Liver (tissue), 9 donors: ENCODE results near the gene HBE1. TPM values are rescaled to one million over a fixed set of nuclear protein-coding genes. Genes with fewer than 3 reads are reported as not detected.

Experiments used
- DNase-seq: peaks from one replicate; pipeline ENCODE4 v3.0.0-alpha.2; 2017; ENCODE audit warnings: low spot score
- H3K27ac ChIP-seq, 2 donors: one replicate each; pipeline ENCODE4 v1.7.0; 2013; ENCODE audit warnings: inconsistent platforms in 2 of 2, low read length in 2 of 2, control low read depth in 1 of 2, low read depth in 1 of 2, mild to moderate bottlenecking in 1 of 2
- H3K27me3 ChIP-seq, 4 donors: one replicate each; pipeline versions ENCODE4 v1.6.1 to v1.7.0; 2013; ENCODE audit warnings: low read length in 3 of 4, inconsistent platforms in 1 of 4, mild to moderate bottlenecking in 1 of 4, moderate library complexity in 1 of 4; ENCODE audit not compliant: control insufficient read depth in 4 of 4, insufficient read depth in 4 of 4
- H3K36me3 ChIP-seq, 4 donors: one replicate each; pipeline versions ENCODE4 v1.6.1 to v1.7.0; 2013; ENCODE audit warnings: low read length in 3 of 4, mild to moderate bottlenecking in 3 of 4, low read depth in 1 of 4, moderate library complexity in 1 of 4; ENCODE audit not compliant: control insufficient read depth in 4 of 4, insufficient read depth in 3 of 4
- H3K4me1 ChIP-seq, 4 donors: one replicate each; pipeline versions ENCODE4 v1.6.1 to v1.7.0; 2013; ENCODE audit warnings: low read length in 3 of 4, mild to moderate bottlenecking in 3 of 4, moderate library complexity in 1 of 4; ENCODE audit not compliant: control insufficient read depth in 4 of 4, insufficient read depth in 4 of 4
- H3K4me3 ChIP-seq, 3 donors: one replicate each; pipeline versions ENCODE4 v1.6.1 to v1.7.0; 2013; ENCODE audit warnings: low read length in 3 of 3, control low read depth in 1 of 3, low read depth in 1 of 3, mild to moderate bottlenecking in 1 of 3
- H3K9ac ChIP-seq, 2 donors: one replicate each; pipeline ENCODE4 v1.7.0; 2013; ENCODE audit warnings: low read length in 2 of 2, mild to moderate bottlenecking in 2 of 2, moderate library complexity in 2 of 2, control low read depth in 1 of 2, low read depth in 1 of 2
- H3K9me3 ChIP-seq, 4 donors: one replicate each; pipeline versions ENCODE4 v1.6.1 to v1.7.0; 2013; ENCODE audit warnings: low read length in 3 of 4; ENCODE audit not compliant: control insufficient read depth in 4 of 4
- ATF3 ChIP-seq: IDR thresholded peaks from 2 replicates; pipeline ENCODE4 v1.6.1; 2016; ENCODE audit warnings: antibody characterized with exemption
- CTCF ChIP-seq: fragments of 150-350 bp; IDR thresholded peaks from 2 replicates; pipeline ENCODE4 v1.5.1; 2017; ENCODE audit warnings: improper control_type of control experiment, low read depth, low read length; ENCODE audit not compliant: missing input control
- EGR1 ChIP-seq, 2 donors: IDR thresholded peaks; 2 replicates each; pipeline ENCODE4 v1.6.1; 2016 to 2018; ENCODE audit warnings: antibody characterized with exemption in 2 of 2, low read depth in 2 of 2
- FOXA1 ChIP-seq: IDR thresholded peaks from 2 replicates; pipeline ENCODE4 v1.6.1; 2016; ENCODE audit warnings: antibody characterized with exemption
- FOXA2 ChIP-seq: IDR thresholded peaks from 2 replicates; pipeline ENCODE4 v1.6.1; 2016; ENCODE audit warnings: antibody characterized with exemption
- GABPA ChIP-seq, 2 donors: IDR thresholded peaks in 1 of 2; conservative IDR thresholded peaks in 1 of 2; 2 replicates each; pipeline ENCODE4 v1.6.1; 2016; ENCODE audit warnings: antibody characterized with exemption in 2 of 2, mild to moderate bottlenecking in 1 of 2, moderate library complexity in 1 of 2
- HNF4A ChIP-seq, 2 donors: conservative IDR thresholded peaks; 2 replicates each; pipeline ENCODE4 v1.6.1; 2016; ENCODE audit warnings: antibody characterized with exemption in 2 of 2, mild to moderate bottlenecking in 2 of 2
- HNF4G ChIP-seq: IDR thresholded peaks from 2 replicates; pipeline ENCODE4 v1.6.1; 2016; ENCODE audit warnings: antibody characterized with exemption
- JUND ChIP-seq, 2 donors: IDR thresholded peaks; 2 replicates each; pipeline ENCODE4 v1.6.1; 2016; ENCODE audit warnings: antibody characterized with exemption in 2 of 2
- MAX ChIP-seq: IDR thresholded peaks from 2 replicates; pipeline ENCODE4 v1.6.1; 2016; ENCODE audit warnings: antibody characterized with exemption
- NR2F2 ChIP-seq: IDR thresholded peaks from 2 replicates; pipeline ENCODE4 v1.6.1; 2016; ENCODE audit warnings: antibody characterized with exemption
- RAD21 ChIP-seq, 2 donors: IDR thresholded peaks; 2 replicates each; pipeline ENCODE4 v1.6.1; 2016; ENCODE audit warnings: antibody characterized with exemption in 2 of 2, mild to moderate bottlenecking in 2 of 2
- REST ChIP-seq: IDR thresholded peaks from 2 replicates; pipeline ENCODE4 v1.6.1; 2016; ENCODE audit warnings: antibody characterized with exemption, mild to moderate bottlenecking
- RXRA ChIP-seq, 2 donors: IDR thresholded peaks; 2 replicates each; pipeline ENCODE4 v1.6.1; 2017 to 2018; ENCODE audit warnings: antibody characterized with exemption in 2 of 2, mild to moderate bottlenecking in 1 of 2
- SP1 ChIP-seq: IDR thresholded peaks from 2 replicates; pipeline ENCODE4 v1.6.1; 2018; ENCODE audit warnings: antibody characterized with exemption, mild to moderate bottlenecking
- TAF1 ChIP-seq: conservative IDR thresholded peaks from 2 replicates; pipeline ENCODE4 v1.6.1; 2016; ENCODE audit warnings: antibody characterized with exemption, mild to moderate bottlenecking
- YY1 ChIP-seq: IDR thresholded peaks from 2 replicates; pipeline ENCODE4 v1.6.1; 2016; ENCODE audit warnings: antibody characterized with exemption, mild to moderate bottlenecking
- ZBTB33 ChIP-seq: IDR thresholded peaks from 2 replicates; pipeline ENCODE4 v1.6.1; 2016; ENCODE audit warnings: antibody characterized with exemption
- WGBS: extraction: QIAGEN DNeasy Blood & Tissue Kit; methylation state at CpG from one replicate; pipeline ENCODE4 v1.1.7; 2013; 5-methylcytosine and 5-hydroxymethylcytosine counted together
- polyA plus RNA-seq, 2 donors: library from polyadenylated mRNA; stranded (reverse) in 1 of 2; unstranded in 1 of 2; fragments of 200-250 nt in 1 of 2; fragments of >200 nt in 1 of 2; fragmentation: Nextera tagmentation in 1 of 2; extraction: Ambion mirVana in 1 of 2; gene quantifications; one replicate each; pipeline versions ENCODE4 v1.2.1 to v1.2.3, GENCODE V29; 2013 to 2015
- total RNA-seq, 2 donors: library from RNA; depleted of rRNA; stranded (reverse); fragments of >200 nt; gene quantifications; one replicate each; pipeline ENCODE4 v1.2.3, GENCODE V29; 2014
- donor health status: healthy.
- donor health status: healthy.
- donor health status: healthy.
- donor health status: healthy.
- donor health status: healthy.

HBE1 gene
- total and polyA plus RNA-seq, 4 donors = 82.7 TPM; not detected in 3

GRCh38 chr11:5231111-5231510, 38.6 kb downstream of the HBE1 start:
- no peaks in the 10 kb centered on the region for H3K36me3 ChIP-seq
- H3K4me1 ChIP-seq = no peaks in the 10 kb centered on the region
- no peak overlapping the region for H3K27ac ChIP-seq
- 86% methylated on average over 2 of the region's 2 CpGs for WGBS
- H3K9me3 ChIP-seq = no peaks in the 10 kb centered on the region
- no peak overlapping the region for H3K4me3 ChIP-seq
- TF ChIP-seq GABPA (IDR thresholded peaks at IDR 0.05 in 1 of 2, conservative IDR thresholded peaks at IDR 0.05 in 1 of 2) (no peak), NR2F2 (no peak), ZBTB33 (no peak), RXRA (IDR thresholded peaks at IDR 0.05) (no peak), HNF4A (conservative IDR thresholded peaks at IDR 0.05) (no peak), RAD21 (IDR thresholded peaks at IDR 0.05) (no peak), YY1 (no peak), FOXA2 (no peak), EGR1 (IDR thresholded peaks at IDR 0.05; ENCODE audit: low read depth in 2 of 2) (no peak), SP1 (no peak), JUND (IDR thresholded peaks at IDR 0.05) (no peak), CTCF (no peak), MAX (no peak), TAF1 (no peak), FOXA1 (no peak), REST (no peak), ATF3 (no peak), HNF4G (no peak)
- no peaks in the 10 kb centered on the region for H3K27me3 ChIP-seq
- DNase-seq = no peak
- no peak overlapping the region for H3K9ac ChIP-seq
